AG04449 (cell line): ENCODE data around the gene SMARCB1.

Source experiments
- CTCF ChIA-PET: fragments of 350-600 bp; formaldehyde crosslinking; extraction: SDS; loops from one replicate; lab custom pipeline; 2021; ENCODE audit warnings: antibody characterized with exemption; lab: Yijun Ruan, JAX
- POLR2A ChIA-PET: fragments of 400-600, 350-600 bp; formaldehyde crosslinking; extraction: SDS; loops from one replicate; lab custom pipeline; 2020; ENCODE audit warnings: antibody characterized with exemption, inconsistent platforms; lab: Yijun Ruan, JAX
- DNase-seq: peaks from one replicate; pipeline ENCODE4 v3.0.0-alpha.2; 2010; ENCODE audit warnings: low read depth, low spot score
- H3K4me3 ChIP-seq: 2 replicates; pipeline ENCODE4 v1.5.1; 2011; ENCODE audit warnings: low read depth, mild to moderate bottlenecking, control low read depth, low read length
- CTCF ChIP-seq: IDR thresholded peaks from one replicate; pipeline ENCODE4 v1.5.1; 2011; ENCODE audit warnings: mild to moderate bottlenecking, moderate library complexity, low read length, control low read depth, inconsistent platforms; ENCODE audit not compliant: insufficient read depth; ENCODE audit errors: missing control alignments

SMARCB1 gene

GRCh38 chr22:23752090-23752691 lies 34.6 kb upstream of the SMARCB1 start:
- POLR2A ChIA-PET: no interaction called here
- DNase-seq: no peak
- CTCF ChIA-PET: no interaction called here
- no peak for TF ChIP-seq CTCF
- no peak overlapping the region for H3K4me3 ChIP-seq

- no peak for DNase-seq
- ChIA-PET POLR2A (no interaction called here), CTCF (interaction anchor here (0.8 kb wide), 1 partner anchor 10 kb away, joined by 4 read pairs; the partner anchor contains the start of gene C22orf15)
- H3K4me3 ChIP-seq: no peak overlapping the region
- no peak for TF ChIP-seq CTCF
Measured at GRCh38 chr22:23752750-23753149, 34.0 kb upstream of the SMARCB1 start.

- CTCF ChIA-PET: interaction anchor here (0.8 kb wide), 1 partner anchor 9 kb away, joined by 4 read pairs; the partner anchor contains the start of gene C22orf15
Measured at GRCh38 chr22:23753385-23753784, 33.4 kb upstream of the SMARCB1 start.

GRCh38 chr22:23754220-23754919 lies 32.4 kb upstream of the SMARCB1 start, which contains the start of gene VPREB3:
Gene VPREB3, minus strand, starts transcription at chr22:23754425. Its CDS starts 62 bp downstream, at chr22:23754363.
- no peak for TF ChIP-seq CTCF
- no peak within 1 kb of the TSS for H3K4me3 ChIP-seq
- CTCF ChIA-PET: interaction anchor here (2.0 kb wide), 1 partner anchor 28 kb away, joined by 5 read pairs; no protein-coding TSS in a partner anchor
- POLR2A ChIA-PET: interaction anchor here (0.5 kb wide), 1 partner anchor 22 kb away, joined by 3 read pairs; no protein-coding TSS in a partner anchor
- no peak for DNase-seq

More at GRCh38 chr22:23753385-23753784, 33.4 kb upstream of the SMARCB1 start:
- DNase-seq: no peak
- no peak for TF ChIP-seq CTCF
- POLR2A ChIA-PET: no interaction called here
- no peak overlapping the region for H3K4me3 ChIP-seq

GRCh38 chr22:23754980-23755636 lies 31.7 kb upstream of the SMARCB1 start:
- POLR2A ChIA-PET: interaction anchor here (0.5 kb wide), 1 partner anchor 23 kb away, joined by 3 read pairs; no protein-coding TSS in a partner anchor
- no peak for DNase-seq
- no peak for TF ChIP-seq CTCF
- H3K4me3 ChIP-seq: no peak overlapping the region
- CTCF ChIA-PET: interaction anchor here (0.8 to 2.0 kb wide), 3 partner anchors 11 to 27 kb away, joined by 4 to 5 read pairs (median 4); no protein-coding TSS in a partner anchor
